NAMALWA (cell line): ENCODE data around the gene ASAP2.

Source experiments
- DNase-seq: peaks from one replicate; pipeline ENCODE4 v3.0.0-alpha.2; 2015; ENCODE audit warnings: low spot score

ASAP2 gene

GRCh38 chr2:9231291-9232165 lies 24.9 kb downstream of the ASAP2 start:
- DNase-seq = no peak

DNA sequence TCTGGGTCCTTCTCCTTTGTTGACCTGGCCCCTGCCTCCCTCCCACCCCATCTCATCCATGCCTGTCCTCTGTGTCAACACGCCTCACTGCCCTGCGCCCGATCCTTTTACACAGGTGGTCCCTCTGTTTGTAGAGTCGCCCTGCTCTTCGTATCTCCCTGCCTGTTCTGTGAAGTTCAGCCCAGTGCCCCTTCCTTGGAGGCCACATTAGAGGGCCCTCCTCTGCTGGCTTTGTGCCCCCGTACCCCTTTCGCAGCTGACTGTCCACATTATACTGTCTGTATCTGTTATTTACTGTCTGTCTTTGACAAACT lies 25.5 kb downstream of the ASAP2 start:
- DNase-seq = no peak

DNA sequence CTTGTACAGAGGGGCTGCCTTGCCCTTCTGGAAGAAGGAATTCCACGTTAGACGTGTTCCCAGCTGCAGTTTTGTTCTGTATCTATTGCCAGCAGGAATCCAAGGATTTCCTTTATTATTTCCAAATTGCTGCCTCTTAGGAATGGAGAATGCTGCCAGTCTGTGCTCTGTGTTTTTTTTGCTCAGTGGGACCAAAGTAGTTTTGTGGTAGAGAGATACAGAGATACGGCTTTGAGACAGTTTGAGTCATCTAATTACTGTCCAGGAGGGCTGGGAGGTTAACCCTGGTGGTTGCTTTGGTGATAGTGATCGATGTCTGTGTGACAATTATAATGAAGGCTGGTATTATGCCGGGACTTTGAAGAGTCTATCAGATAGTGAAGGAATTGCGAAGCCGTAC lies 26.3 kb downstream of the ASAP2 start:
- no peak for DNase-seq

GRCh38 chr2:9234680-9235146 lies 28.1 kb downstream of the ASAP2 start:
- DNase-seq = no peak

DNA sequence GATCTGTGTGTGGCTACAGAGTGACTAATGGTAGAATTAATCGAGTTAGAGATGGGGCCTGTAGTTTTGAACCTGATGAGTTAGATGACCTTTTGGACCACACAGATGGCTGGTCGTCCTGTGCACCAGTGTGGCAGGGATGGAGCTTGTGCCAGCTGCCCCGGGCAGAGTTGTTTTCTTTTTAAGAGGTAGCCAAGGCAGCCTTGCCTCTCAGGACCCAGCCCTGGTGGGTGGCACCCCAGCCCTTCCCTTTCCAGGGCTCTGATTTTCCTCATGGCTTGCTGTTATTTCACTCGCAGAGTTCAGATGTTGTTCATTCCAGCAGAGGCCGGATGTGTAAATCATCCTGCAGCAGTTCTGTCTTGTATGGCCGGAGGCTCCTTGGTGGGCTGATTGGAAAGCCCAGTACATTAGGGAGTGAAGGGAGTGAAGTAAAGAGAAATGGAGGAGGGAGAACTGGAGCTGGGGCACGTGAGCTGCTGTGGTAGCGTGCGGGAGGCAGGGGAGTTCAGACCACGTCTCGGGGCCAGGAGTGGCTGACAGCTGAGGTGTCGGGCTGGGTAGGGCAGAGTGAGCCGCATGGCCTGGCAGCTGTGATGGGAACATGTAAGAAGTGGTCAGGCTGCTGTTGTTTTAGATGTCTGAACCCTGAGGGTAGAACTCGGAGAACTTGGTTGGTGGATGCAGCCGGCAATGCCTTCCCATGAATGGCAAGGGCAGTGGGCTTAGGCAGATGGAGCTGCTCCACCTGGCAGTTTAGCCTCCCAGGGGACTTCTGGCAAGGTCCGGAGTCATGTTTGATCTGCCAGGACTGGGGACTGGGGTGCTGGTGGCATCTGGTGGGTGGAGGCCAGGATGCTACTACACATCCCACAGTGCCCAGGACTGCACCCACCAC lies 28.8 kb downstream of the ASAP2 start:
- DNase-seq = no peak

GRCh38 chr2:9236045-9236344 lies 29.4 kb downstream of the ASAP2 start:
- DNase-seq = no peak

DNA sequence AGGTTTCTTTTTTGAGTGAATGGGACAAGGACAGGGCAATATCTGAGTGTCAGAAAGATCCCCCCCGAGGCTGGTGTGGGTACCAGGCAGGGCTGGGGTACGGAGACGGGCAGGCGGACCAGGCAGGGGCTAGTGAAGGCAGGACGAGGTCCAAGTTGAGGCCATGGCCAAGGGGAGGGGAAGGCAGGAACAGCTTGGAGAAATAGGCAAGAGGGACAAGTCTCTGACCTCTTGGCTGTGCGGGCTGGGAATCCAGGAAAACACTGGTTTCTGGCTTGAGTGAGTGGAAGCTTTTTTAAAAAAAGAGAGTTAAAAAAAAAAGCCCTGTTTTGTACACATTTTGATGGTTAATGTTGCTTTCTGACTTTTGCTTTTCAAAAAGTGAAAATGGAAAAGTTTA lies 30.3 kb downstream of the ASAP2 start:
- no peak for DNase-seq

- DNase-seq = no peak
These were observed 31.2 kb downstream of the ASAP2 start for GRCh38 chr2:9237831-9238230.

- no peak for DNase-seq
These were observed 32.1 kb downstream of the ASAP2 start for GRCh38 chr2:9238591-9239326.

- no peak for DNase-seq
These were observed 33.0 kb downstream of the ASAP2 start for GRCh38 chr2:9239616-9240015.

DNA sequence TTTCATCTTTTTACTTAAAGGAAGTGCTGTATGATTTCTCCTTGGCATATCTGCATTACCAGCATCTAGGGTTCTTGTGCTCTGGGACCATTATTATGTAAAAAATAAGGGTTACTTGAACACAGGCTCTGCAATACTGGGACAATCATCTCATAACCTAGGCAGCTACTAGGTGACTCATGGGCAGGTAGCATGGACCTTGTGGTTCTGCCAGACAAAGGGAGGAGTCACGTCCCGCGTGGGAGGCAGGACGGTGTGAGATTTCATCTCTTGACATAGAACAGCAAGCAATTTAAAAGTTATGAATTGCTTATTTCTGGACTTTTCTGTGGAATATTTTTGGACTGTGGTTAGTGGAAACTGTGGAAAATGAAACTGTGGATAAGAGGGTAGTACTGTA lies 34.1 kb downstream of the ASAP2 start:
- DNase-seq = no peak

GRCh38 chr2:9241233-9241632 lies 34.6 kb downstream of the ASAP2 start:
- DNase-seq = no peak

DNA sequence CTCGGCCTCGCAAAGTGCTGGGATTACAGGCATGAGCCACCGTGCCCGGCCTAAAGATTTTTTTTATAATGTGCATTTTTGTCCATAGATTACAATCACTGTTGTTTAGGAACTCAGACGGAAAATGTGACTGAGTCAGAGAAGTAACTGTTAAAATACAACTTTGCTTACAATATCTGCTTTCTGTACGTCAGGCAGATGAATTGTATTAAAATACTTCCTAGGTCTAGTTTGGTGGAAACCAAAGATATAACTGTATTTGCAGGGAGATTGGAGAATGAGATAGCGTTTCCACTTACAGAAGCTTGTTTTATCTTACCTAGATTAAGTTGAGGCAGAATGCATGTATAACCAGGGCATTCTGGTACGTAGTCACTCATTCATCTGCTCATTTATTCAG lies 36.7 kb downstream of the ASAP2 start:
- DNase-seq = no peak

DNA sequence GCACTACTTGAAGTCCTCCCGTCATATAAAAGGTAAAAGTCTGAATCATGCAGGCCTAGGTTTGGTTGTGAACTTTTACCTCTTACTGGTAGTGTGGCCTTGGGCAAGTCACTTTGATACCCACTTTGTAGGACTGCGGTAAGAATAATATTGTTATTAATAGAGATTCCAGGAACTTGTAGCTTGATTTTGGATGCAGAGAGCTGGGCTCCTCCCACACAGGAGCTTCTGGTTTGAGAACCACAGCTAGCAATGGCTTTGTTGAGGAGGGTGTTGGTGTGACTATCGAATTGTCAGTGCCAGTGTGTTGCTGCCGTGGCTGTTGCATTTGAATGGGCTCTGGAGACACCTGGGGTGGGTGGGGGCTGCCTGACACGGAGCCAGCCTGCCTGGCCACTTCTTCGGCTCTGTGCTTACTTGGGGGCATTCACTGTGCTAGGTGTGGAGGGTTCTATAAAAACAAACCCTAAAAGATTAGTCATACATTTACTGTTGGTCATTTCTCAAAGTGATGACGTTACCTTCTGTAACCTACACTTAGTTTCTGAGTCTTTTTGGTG lies 38.5 kb downstream of the ASAP2 start:
- DNase-seq = no peak

- DNase-seq = no peak
These were observed 40.6 kb downstream of the ASAP2 start for GRCh38 chr2:9247177-9247576.

DNA sequence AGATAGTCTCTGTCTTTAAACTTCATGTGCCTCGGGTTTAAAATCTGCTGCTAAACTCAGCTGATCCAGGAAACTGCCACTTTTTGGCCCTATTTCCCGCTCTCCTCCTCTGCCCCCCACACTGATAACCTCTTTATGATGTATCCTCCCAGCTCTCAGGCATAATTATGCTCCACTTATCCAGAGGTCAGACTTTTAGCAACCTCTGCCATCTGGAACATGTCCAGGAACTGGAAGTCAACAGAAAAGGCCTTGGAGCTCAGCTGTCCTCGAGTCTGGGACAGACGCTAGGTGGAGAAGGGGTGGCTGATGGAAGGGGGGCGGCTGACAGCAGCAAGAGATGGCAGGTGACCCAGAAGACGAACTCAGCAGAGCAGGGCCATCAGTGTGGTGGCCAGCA lies 41.2 kb downstream of the ASAP2 start:
- DNase-seq = no peak

- no peak for DNase-seq
These were observed 41.8 kb downstream of the ASAP2 start for GRCh38 chr2:9248363-9248762.

GRCh38 chr2:9249020-9249800 lies 42.6 kb downstream of the ASAP2 start:
- no peak for DNase-seq

- no peak for DNase-seq
These were observed 43.5 kb downstream of the ASAP2 start for GRCh38 chr2:9250091-9250490.

DNA sequence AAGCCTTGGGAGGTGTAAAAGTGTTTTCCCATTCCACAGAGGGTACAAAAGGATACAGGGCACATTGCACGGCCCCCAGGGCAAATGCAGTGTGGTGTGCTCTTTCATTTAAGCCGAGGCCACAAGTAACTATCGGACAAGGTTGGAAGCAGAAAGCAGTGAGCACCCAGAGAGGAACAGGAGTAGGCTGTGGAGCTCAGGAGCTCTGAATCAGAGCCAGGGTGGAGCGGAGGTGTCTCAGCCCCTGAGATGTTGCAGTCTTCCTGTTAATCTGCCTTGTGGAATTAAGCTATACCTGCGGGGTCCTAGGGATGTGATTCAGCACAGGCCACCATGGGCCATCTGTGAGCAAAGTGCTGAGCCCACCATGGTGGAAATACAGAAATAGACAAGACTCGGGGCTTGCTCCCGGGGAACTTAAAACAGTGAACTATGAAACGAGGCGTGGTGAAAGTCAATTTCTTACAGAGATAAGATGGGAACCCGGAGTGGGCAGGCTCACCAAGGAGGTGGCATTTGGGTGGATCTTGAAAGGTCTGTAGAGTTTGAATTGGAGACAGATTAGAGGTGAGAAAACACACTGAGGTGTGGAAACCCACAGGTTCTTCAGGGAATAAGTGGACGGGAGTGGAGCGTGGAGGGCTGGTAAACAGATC lies 44.0 kb downstream of the ASAP2 start:
- no peak for DNase-seq
